GM21619 (cell line): Measurements from ENCODE around the gene GPR152.

Experiments
- ATAC-seq: cut with Tn5 transposase; IDR thresholded peaks from one replicate; pipeline ENCODE4 v1.9.1; 2021; ENCODE audit not compliant: unreplicated experiment

GPR152 gene

DNA sequence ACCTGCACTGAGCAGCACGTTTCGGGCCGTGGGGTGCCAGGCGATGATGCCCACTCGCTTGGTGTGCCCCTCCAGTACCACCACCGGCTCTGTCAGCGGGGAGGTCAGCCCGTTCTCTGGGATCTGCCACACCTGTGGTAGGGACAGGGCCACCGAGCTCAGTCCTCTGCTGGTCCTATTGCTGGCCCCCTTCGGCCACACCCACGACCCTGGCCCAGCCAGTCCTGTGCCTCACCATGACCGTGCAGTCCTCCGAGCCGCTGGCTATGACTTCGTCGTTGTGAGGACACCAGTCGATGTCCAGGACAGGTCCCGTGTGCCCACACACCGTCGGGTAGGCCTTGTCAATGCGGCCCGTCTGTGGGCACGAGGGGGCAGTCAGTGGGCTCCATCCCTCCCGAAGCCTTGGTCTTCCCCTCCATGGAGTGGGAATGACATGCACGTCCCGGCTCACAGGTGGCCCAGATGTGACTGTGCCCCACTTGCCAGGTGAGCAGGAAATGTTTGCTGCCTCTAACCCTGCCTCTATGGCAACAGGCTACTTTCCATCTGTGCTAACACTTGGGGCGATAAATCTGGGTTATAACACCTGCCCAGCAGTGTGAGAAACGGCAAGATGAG is 10.7 kb downstream of the GPR152 start:
- ATAC-seq: no peak

DNA sequence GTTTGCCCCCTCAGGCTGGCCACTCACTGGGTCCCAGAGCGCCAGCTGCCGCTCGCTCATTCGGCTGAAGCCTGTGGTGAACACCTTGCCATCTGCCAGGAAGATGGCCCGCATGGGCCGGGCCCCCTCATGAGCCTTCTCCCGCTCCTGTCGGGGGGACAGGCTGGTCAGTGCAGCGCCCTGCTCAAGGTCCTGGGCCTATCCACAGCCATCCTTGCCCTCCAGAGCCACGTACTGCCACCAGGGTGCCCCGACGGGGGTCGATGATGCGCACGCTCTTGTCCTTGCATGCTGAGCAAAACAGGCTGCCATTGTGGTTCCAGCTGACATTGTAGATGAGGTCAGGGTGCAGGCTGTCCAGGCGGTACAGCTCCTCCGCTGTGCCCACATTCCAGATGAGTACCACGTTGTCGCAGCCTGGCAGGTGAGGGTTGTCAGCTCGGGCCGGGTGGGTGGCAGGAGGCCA is 11.4 kb downstream of the GPR152 start:
- ATAC-seq: no peak

GRCh38 chr11:67440229-67441097 is 12.1 kb downstream of the GPR152 start:
- no peak for ATAC-seq

GRCh38 chr11:67439321-67440228 is 13.0 kb downstream of the GPR152 start:
- no peak for ATAC-seq

GRCh38 chr11:67438158-67438902 is 14.2 kb downstream of the GPR152 start:
- no peak for ATAC-seq

DNA sequence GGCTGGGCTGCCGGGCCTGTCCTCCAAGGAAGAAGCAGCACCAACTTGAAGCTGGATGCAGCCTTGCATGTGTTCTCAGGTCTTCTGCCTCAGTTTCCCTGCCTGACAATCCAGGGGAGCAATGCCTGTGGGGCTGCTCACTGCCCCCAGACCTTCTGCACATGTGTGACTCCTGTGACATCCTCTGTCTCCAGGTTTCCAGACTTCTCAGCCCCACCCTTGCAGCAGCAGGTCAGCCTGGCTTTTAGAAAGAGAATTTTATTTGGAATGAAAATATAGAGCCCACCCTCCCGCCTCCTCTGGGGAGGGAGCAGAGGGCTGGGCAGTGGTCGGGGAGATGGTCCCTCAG is 14.7 kb downstream of the GPR152 start:
- no peak for ATAC-seq

DNA sequence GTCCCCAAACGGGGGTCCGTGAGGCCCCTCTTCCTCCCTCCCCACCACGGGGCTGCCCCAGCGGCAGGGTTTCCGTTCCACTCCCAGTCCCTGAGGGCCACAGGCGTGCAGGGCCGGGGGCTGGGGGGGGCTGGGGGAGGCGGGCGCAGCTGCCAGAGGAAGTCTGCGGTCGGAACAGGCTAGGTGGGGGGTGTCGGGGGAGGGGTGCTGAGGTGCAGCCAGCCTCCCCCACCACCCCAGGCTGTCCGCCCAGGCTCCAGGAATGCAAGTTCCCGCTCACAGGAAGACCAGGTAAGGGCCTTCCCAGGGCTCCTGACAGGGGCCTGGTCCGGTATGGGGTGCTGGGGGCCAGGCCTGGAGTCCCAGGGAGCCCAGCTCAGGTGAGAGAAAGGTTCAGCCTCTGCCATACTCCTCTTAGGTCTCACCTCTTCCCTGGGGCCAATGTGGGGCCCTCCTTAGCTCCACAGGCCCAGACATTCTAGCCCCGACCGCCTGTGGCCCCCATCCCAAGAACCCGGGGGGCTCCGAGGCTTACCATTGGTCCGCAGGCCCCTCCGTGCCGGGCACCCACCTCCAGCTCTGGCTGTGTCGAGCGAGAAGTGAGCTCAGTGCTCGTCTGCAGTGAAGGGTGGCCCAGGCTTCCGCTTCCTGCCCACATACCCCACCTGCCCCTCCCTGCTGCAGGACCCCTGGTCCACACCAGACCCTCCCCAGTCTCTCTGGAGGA is 15.3 kb downstream of the GPR152 start, which contains the start of gene PTPRCAP:
PTPRCAP (minus strand) TSS at position 601 of the 727 bp plus-strand sequence; CDS start at position 538, 63 bp downstream.
- no peak for ATAC-seq

DNA sequence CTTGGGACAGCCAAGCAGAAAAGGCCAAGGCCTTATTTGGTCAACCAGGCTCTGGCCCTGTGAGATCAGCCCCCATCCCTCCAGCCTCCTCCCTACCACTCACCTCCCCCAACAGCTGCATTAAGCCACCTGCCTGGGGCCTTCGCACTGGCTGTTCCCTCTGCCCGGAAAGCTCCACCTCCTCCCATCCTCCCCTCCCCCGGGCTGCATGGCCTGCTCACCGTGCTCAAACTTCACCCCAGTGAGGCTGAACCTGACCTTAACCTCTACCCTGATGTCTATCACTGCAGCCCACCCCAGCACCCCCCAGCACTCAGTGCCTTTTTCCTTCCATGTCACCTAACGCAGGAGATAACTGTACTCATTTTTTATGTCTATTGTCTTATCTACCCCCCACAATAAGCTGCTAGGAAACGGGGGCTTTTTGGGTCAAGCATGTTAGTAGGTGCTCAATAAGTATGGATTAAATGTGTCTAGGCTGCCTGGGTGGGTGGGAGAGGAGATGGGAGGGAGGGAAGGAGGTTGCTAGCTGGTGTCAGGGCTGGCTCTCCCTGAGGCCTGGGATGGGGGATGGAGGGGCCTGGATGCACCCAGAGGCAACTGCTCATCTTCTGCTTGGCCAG is 16.0 kb downstream of the GPR152 start:
- ATAC-seq: peak; percentile 35

DNA sequence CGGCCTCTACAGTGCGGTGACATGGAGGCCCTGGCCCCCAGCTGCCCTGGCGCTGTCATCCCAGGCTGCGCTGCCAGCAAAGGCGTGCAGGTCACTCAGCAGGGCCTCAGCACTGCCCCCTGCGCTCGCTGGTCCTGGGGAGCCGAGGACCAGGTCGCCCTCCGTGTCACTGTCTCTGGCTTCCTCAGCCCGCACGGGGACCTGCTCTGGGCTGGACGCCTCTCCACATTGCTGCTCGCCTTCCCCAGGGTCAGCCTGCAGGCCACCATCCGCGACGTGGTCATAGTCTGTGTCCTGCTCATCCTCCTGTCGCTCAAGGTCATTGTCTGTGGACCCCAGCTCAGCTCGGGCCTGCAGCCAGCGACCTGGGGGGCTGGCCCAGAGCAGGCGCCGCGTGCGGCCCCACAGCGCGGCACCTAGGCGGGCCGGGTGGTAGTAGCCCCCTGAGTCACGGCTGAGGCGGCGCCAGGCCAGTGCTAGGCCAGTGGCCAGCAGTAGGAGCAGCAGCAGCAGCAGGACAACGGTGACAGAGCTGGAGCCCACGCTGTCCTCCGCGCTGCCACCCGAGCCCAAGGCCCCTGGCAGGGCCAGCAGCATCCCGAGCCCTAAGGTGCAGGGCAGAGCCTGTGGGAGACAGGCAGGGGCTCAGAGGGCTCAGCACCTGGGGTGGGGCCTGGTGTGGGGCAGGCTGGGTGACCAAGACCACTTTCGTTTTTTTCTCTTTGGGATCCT is 16.6 kb downstream of the GPR152 start:
- ATAC-seq: no peak

DNA sequence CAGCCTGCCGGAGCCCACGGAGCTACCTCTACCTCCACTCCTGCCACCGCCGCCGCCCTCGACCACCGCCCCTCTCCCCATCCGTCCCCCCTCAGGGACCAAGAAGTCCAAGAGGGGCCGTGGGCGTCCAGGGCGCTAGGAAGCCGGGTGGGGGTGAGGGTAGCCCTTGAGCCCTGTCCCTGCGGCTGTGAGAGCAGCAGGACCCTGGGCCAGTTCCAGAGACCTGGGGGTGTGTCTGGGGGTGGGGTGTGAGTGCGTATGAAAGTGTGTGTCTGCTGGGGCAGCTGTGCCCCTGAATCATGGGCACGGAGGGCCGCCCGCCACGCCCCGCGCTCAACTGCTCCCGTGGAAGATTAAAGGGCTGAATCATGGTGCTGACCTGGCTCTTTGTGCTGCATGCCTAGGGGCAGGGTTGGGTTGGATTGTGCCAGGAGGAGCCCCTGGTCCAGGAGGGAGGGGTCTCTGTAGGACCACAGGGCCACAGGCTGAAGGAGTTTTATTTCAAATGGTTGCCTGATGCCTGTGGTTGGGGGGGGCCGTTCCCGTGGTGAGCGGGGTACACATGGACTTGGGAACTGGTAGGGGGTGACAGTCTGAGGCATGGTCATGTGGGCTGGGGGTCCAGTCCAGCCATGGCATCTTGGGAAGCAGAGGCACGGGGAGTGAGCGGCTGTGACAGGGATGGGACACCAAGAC is 17.4 kb downstream of the GPR152 start:
- no peak for ATAC-seq

DNA sequence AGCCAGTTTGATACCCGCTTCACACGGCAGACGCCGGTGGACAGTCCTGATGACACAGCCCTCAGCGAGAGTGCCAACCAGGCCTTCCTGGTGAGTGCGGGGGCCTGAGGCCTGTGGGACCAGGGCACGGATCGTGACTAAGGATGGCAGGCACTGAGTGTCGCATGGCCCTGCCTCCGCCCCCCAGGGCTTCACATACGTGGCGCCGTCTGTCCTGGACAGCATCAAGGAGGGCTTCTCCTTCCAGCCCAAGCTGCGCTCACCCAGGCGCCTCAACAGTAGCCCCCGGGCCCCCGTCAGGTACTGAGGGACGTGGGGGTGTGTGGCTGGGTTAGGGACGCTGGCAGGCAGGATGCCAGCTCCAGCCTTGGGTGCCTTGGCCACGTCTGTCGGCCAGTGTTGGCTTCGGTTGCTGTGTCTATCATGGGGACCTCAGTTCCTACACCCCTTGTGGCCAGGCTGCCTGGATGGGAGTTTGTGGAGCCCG is 18.1 kb downstream of the GPR152 start:
- no peak for ATAC-seq

- ATAC-seq: no peak
Observed at GRCh38 chr11:67433536-67434394, 18.8 kb downstream of the GPR152 start.

GRCh38 chr11:67432655-67433349 is 19.7 kb downstream of the GPR152 start:
- ATAC-seq: no peak

- no peak for ATAC-seq
Observed at GRCh38 chr11:67431346-67432249, 20.9 kb downstream of the GPR152 start.

DNA sequence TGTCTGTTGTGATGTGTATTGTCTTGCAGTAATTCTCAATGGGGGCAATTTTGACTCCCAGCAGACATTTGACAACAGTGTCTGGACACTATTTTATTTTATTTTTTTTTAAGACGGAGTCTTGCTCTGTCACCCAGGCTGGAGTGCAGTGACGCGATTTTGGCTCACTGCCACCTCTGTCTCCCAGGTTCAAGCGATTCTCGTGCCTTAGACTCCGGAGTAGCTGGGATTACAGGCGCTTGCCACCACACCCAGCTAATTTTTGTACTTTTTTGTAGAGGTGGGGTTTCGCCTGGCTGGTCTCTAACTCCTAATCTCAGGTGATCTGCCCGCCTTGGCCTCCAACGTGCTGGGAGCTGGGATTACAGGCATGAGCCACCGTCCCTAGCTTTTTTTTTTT is 22.8 kb downstream of the GPR152 start:
- ATAC-seq: no peak
